HepG2 (cell line): Measurements from ENCODE around the gene CPA5.

Experiments used
- CTCF ChIP-seq: sonication (generic); formaldehyde crosslinking; IDR thresholded peaks from 2 replicates; pipeline ENCODE4 v1.5.0; 2020; ENCODE audit warnings: mild to moderate bottlenecking, missing genetic modification reagents, moderate library complexity
- MZF1 ChIP-seq: sonication (generic); formaldehyde crosslinking; IDR thresholded peaks from 2 replicates; pipeline ENCODE4 v1.8.1; 2023; ENCODE audit warnings: mild to moderate bottlenecking, missing genetic modification reagents, borderline replicate concordance

GRCh38 chr7:130409067-130409711 is 64.6 kb downstream of the CPA5 start:
- TF ChIP-seq MZF1 (CRISPR knock-in tag) (no peak), CTCF (CRISPR knock-in tag) (no peak)
